Stimulated activated naive CD8-positive, alpha-beta T cell treated with anti-CD3 and anti-CD28 coated beads, Interleukin-15, Interleukin-2, amounts not matched to agents 100 ng/mL and 50 ng/mL, for 24 hours (primary cell): ENCODE measurements around the gene CRACDL.

Experiments used
- H3K27ac Mint-ChIP-seq: one replicate; pipeline ENCODE4 v1.8.0; 2021; ENCODE audit warnings: mild to moderate bottlenecking, mixed read lengths
- H3K27me3 Mint-ChIP-seq: one replicate; pipeline ENCODE4 v1.8.0; 2021; ENCODE audit warnings: mixed read lengths
- H3K36me3 Mint-ChIP-seq: one replicate; pipeline ENCODE4 v1.8.0; 2021; ENCODE audit warnings: low read depth, mixed read lengths
- H3K4me1 Mint-ChIP-seq: one replicate; pipeline ENCODE4 v1.8.0; 2021; ENCODE audit warnings: low read depth, mixed read lengths
- H3K4me3 Mint-ChIP-seq: one replicate; pipeline ENCODE4 v1.8.0; 2021; ENCODE audit warnings: mild to moderate bottlenecking, mixed read lengths
- H3K9me3 Mint-ChIP-seq: one replicate; pipeline ENCODE4 v1.8.0; 2021; ENCODE audit warnings: mixed read lengths

CRACDL gene

DNA sequence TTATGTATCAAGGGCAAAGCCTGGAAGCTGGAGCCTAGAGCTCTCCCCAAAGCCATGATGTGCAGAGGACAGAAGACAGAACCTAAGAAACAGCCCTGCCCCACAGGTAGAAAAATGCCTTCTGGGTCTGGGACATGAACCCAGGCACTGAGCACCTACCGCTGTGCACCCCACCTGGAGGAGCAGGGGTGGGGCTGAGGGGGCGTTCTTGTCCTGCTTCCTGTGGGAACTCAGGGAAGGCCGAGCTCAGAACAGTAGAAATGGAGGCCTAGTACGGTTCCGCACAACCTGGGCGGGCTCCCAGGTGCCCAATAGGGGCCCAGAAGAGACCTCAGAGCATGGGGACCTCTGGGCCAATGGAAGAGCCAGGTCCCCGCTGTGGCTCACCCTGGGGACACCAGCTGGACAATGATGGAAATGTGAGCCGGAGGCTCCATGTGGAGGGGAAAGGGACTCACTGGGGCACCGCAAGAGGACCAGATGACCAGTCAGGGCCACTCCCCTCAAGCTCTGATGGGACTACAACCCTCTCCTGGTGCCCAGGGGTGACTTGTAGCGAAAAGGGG lies 3.2 kb downstream of the CRACDL start:
- no peak overlapping the region for H3K4me3 Mint-ChIP-seq
- H3K36me3 Mint-ChIP-seq: no peaks in the 10 kb centered on the region
- H3K27me3 Mint-ChIP-seq: peaks cover 43% of the 10 kb centered on the region
- no peak overlapping the region for H3K27ac Mint-ChIP-seq
- peaks cover 12% of the 10 kb centered on the region for H3K4me1 Mint-ChIP-seq
- no peaks in the 10 kb centered on the region for H3K9me3 Mint-ChIP-seq

DNA sequence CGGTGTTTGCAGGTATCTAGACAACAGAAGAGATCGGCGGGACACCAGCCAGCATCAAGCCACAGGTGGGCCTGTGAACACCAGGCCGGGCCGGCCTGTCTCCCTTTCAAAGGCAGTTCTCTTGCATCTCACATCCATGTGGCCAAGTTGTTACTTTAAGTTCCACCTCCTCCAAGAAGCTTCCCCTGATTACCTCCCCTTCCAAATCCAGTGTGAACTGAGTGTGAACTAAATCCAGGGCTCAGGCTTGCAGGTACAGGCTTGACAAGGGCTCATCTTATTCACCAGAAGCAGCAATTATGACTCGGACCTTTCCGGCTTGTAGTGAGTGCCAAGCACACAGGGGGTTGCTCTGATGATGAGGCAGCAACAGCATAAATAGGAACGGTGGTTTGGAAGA lies 3.9 kb downstream of the CRACDL start:
- no peaks in the 10 kb centered on the region for H3K36me3 Mint-ChIP-seq
- H3K9me3 Mint-ChIP-seq: no peaks in the 10 kb centered on the region
- H3K4me3 Mint-ChIP-seq: no peak overlapping the region
- peaks cover 8% of the 10 kb centered on the region for H3K4me1 Mint-ChIP-seq
- peaks cover 40% of the 10 kb centered on the region for H3K27me3 Mint-ChIP-seq
- no peak overlapping the region for H3K27ac Mint-ChIP-seq

DNA sequence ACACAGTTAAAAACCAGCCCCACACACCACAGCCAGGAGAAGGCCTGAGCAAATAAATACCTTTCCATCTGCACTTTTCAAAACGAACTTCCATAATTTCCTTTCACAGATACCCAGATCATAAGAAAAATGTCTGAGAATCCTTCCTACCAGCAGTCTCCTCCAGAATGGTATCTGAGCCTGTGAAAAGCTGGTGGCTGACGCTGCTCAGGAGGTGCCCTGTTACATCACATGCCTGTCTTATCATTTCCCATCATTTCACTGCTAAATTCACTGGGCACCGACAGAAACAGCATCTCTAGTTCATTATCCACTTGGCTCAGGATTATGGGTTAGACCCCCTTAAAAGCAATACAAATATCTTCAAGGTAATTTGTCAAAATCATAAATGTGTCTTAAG lies 4.4 kb downstream of the CRACDL start:
- Mint-ChIP-seq H3K27me3 (peaks cover 37% of the 10 kb centered on the region), H3K4me3 (no peak overlapping the region)

DNA sequence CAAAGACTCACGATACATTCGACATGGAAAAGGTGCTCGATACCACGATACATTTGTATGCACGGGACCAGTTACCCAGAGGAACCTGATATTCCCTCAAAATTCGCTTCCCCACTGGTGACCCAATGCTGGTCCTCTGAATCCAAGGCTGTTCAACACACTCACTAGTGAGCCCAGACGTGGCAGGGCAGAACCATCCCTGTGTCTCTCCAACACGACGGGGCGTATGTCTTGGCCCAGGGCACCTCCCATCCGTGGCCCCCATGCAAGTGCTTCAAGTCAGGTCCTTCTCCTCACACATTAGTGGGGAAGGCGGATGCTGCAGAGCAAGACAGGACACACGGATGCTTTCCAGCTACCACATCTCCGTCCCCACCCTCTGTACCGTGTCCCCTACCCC lies 6.1 kb downstream of the CRACDL start:
- no peaks in the 10 kb centered on the region for H3K9me3 Mint-ChIP-seq
- H3K36me3 Mint-ChIP-seq: no peaks in the 10 kb centered on the region
- H3K27ac Mint-ChIP-seq: no peak overlapping the region
- no peaks in the 10 kb centered on the region for H3K4me1 Mint-ChIP-seq
- H3K4me3 Mint-ChIP-seq: no peak overlapping the region
- H3K27me3 Mint-ChIP-seq: peaks cover 29% of the 10 kb centered on the region

More for the DNA sequence above, 4.4 kb downstream of the CRACDL start:
- H3K36me3 Mint-ChIP-seq: no peaks in the 10 kb centered on the region
- H3K27ac Mint-ChIP-seq: no peak overlapping the region
- H3K9me3 Mint-ChIP-seq: no peaks in the 10 kb centered on the region
- peaks cover 6% of the 10 kb centered on the region for H3K4me1 Mint-ChIP-seq

DNA sequence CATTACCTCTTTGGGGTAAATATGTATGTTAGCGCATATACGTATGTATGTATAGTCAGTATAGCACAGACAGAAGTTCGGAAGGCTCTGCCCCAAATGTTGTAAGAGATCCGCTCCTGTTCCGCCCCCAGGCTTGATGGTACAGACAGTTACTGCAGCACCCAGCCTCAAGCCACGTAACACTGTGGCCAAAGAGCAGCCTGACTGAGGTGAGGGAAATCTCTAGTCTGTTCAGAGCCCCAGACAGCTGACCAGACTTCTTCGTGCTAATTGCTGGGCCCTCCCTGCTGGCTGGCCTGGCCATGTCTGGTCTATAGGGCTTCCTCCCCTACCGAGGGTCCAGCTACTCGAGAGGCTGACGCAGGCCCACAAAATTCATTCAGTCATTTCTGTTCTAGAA lies 7.8 kb downstream of the CRACDL start:
- H3K36me3 Mint-ChIP-seq: no peaks in the 10 kb centered on the region
- no peaks in the 10 kb centered on the region for H3K9me3 Mint-ChIP-seq
- peaks cover 13% of the 10 kb centered on the region for H3K27me3 Mint-ChIP-seq
- H3K4me3 Mint-ChIP-seq: no peak overlapping the region
- no peaks in the 10 kb centered on the region for H3K4me1 Mint-ChIP-seq
- no peak overlapping the region for H3K27ac Mint-ChIP-seq

DNA sequence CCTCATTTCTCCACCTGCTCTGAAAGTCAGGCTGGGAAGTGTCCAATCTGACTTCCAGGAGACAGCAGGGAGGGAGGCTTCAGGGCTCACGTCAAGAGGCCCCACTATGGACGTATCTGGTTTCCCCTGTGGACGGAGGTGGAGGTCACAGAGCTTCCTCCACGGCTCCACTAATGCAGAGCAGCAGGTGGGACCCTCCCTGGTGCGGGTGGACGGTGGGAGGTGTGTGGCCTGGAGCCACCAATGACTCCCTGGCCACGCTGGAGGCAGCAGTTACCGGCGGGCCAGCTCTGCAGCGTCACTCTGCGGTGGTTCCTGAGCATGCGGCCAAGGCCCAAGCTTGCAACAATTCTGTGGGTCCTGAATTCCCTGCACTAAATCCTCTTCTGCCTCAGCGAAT lies 9.0 kb downstream of the CRACDL start:
- Mint-ChIP-seq H3K36me3 (no peaks in the 10 kb centered on the region), H3K4me1 (no peaks in the 10 kb centered on the region), H3K9me3 (no peaks in the 10 kb centered on the region), H3K27me3 (peaks cover 9% of the 10 kb centered on the region), H3K27ac (no peak overlapping the region), H3K4me3 (no peak overlapping the region)

DNA sequence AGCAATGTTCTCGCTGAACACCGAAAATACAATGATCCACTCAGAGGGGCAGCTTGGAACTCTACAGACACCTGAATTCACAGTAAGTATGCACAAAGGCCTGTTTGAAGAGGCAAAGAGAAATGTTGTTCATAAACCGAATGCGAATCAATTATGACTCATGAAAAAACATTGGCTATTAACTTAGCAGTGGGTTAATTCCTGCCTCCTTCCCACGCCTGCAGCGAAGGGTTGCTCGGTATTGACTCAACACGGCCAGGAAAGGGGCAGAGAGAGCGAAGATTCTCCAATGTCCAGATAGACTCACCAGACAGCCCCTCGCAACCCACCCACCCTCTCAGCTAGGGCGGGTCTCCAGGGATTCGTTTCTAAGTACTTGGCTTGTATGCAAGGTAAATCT lies 9.4 kb downstream of the CRACDL start:
- Mint-ChIP-seq H3K4me3 (no peak overlapping the region), H3K9me3 (no peaks in the 10 kb centered on the region), H3K36me3 (no peaks in the 10 kb centered on the region), H3K27ac (no peak overlapping the region), H3K4me1 (no peaks in the 10 kb centered on the region), H3K27me3 (peaks cover 7% of the 10 kb centered on the region)

DNA sequence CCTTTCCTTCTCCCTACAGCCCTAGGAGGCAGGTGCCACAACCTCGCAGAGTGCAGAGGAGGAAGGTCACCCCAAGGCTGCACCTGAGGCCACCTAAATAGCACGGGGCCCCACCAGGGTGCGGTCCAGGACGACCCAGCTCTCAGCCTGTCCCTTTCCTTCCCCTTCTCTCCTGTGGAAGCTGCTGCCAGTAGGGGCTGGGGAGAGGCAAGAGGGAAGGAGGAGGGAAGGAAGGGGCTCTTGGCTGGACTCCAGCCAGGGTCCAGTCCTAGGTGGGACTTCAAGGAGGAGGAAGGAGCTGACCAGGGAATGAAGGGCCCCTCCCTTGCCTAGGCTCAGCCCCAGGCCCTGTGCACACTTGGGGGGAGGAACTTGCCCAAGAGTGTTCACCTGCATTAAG lies 11.1 kb downstream of the CRACDL start:
- Mint-ChIP-seq H3K27ac (no peak overlapping the region), H3K4me1 (no peaks in the 10 kb centered on the region), H3K27me3 (peaks cover 12% of the 10 kb centered on the region), H3K4me3 (no peak overlapping the region), H3K9me3 (no peaks in the 10 kb centered on the region), H3K36me3 (no peaks in the 10 kb centered on the region)

DNA sequence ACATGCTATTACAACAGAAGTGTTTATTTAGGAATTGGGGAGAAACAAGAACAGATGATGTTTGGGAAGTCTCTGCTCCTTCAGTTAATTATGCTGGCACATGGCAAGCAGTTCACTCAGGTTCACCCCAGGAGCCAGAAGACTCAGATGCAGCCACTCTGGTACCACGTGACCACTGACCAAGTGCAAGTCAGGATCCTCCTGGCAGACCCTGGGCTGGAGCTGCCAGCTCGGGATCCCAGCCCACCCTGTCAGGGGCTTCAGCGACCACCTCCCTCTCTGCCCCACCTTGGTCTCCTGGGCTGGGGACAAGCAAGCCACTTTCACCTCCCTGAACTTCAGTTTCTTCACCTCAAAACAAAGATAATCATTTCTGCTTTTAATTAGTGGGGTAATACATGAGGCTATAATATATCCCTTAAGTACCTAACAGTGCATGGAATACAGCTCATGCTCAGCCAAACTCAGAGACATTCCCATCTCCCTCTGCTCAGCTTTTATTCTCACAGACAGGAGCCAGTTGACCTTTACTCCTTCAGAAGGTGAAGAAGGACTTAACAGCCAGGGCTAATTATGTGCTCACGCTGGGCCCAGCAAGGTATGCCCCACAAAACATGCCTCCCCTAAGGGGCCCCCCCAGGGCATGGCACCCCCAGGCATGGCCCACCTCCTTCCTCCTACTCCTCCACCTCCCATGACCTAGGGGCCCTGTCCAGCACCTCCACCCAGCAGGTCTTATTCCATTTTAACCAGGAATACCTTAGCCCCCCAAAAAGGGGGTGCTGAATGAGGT lies 11.8 kb downstream of the CRACDL start:
- Mint-ChIP-seq H3K36me3 (no peaks in the 10 kb centered on the region), H3K4me1 (no peaks in the 10 kb centered on the region), H3K27ac (no peak overlapping the region), H3K9me3 (no peaks in the 10 kb centered on the region), H3K27me3 (peaks cover 12% of the 10 kb centered on the region), H3K4me3 (no peak overlapping the region)

DNA sequence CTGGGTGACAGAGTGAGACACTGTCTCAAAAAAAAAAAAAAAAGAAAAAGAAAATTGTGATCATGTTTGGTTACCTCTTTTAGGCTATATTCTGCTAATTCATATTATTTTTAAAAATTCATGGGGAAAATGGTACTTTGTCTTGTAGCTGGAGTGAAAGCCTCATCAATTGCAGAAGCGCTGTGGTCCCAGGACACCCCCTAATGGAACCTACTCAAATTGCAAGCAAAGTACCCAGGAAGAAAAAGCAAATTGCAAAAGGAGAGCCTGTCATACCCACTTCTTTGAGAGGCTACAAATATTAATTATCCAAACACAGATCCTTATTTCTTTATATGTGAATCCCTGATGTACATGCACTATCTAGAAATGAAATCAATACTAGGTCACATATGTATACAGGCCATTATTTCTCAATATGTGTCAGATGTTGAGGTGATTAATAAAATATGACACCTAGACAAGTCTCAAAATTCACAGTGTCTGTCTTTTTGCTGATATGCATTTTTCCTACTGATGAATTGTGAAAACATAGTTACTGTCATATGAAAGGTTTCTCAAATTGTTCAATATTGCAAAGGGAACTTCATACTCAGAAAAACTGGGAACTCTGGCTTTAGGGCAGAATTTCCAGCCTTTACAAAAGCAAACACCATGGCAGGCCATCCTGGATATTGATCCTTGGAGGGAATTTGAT lies 12.6 kb downstream of the CRACDL start:
- peaks cover 21% of the 10 kb centered on the region for H3K27me3 Mint-ChIP-seq
- H3K27ac Mint-ChIP-seq: no peak overlapping the region
- no peaks in the 10 kb centered on the region for H3K4me1 Mint-ChIP-seq
- H3K36me3 Mint-ChIP-seq: no peaks in the 10 kb centered on the region
- H3K9me3 Mint-ChIP-seq: no peaks in the 10 kb centered on the region
- H3K4me3 Mint-ChIP-seq: no peak overlapping the region

DNA sequence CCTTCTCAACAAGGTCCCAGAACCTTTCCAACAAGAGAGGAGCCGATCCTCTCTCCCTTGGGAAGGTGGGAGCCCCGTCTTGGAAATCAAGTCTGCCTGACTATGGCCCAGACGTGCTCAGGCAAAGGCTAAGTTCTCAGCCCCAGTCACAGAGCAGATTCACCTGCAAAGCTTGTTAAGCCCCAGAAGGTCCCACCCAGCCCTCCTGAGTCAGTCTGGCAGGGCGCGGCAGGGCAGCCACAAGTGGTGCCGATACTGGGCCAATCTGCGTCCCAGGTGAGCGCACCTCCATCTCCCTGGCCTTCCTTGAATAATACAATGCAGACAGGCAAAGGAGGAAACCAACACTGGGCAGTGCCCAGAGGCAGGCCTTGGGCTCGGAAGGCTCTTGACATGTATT lies 15.0 kb downstream of the CRACDL start:
- H3K27ac Mint-ChIP-seq: no peak overlapping the region
- peaks cover 21% of the 10 kb centered on the region for H3K27me3 Mint-ChIP-seq
- H3K4me1 Mint-ChIP-seq: no peaks in the 10 kb centered on the region
- no peaks in the 10 kb centered on the region for H3K9me3 Mint-ChIP-seq
- H3K36me3 Mint-ChIP-seq: no peaks in the 10 kb centered on the region
- no peak overlapping the region for H3K4me3 Mint-ChIP-seq

DNA sequence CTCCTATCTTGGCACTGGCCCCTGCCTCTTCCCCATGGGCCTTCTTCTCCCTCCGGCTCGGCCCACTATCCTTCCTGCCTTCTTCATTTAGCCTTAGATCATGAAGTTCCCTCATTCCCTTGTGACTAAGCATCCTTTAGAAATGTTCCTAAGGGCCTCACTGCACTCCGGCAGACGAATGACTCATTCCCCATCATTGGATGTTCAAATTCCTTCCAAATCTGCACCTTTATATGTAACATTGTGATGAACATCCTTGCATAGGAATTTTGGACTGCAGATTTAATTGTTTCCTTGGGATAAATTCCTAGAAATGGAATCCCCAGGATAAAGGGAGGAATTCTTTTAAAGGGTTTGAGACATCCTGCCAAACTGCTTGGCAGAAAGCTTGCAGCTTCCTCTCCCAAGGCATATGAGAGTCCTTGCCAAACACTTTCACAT lies 19.0 kb downstream of the CRACDL start:
- H3K27me3 Mint-ChIP-seq: peaks cover 34% of the 10 kb centered on the region
- H3K4me1 Mint-ChIP-seq: peaks cover 13% of the 10 kb centered on the region
- no peaks in the 10 kb centered on the region for H3K36me3 Mint-ChIP-seq
- H3K4me3 Mint-ChIP-seq: no peak overlapping the region
- no peak overlapping the region for H3K27ac Mint-ChIP-seq
- no peaks in the 10 kb centered on the region for H3K9me3 Mint-ChIP-seq

DNA sequence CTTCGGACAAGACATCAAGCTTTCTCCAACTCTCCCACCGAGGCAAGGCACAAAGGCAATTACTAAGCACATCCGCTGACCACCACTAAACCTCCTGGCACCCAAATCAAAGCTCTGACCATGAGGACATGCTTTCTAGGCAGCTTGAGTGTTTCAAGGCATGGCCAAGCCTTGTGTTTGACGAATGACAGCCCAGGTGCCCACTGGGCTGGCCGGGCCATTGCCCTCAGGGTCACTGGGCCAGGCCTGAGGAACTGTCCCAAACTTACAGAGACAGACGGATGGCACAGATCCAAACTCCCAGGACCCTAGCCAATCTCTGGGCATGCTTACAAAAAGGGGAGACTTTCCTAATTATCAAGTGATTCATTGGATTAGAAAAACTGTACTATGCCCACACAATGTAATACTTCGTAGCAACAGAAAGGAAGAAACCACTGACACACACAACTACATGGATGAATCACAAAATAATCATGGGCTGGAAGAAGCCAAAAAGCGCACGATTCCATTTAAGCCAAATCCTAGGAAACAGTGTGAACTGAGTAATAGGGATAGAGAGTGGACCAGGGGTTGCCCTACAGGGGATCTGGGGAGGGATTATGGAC lies 20.2 kb downstream of the CRACDL start:
- Mint-ChIP-seq H3K4me3 (no peak overlapping the region), H3K4me1 (peaks cover 23% of the 10 kb centered on the region), H3K9me3 (no peaks in the 10 kb centered on the region), H3K36me3 (no peaks in the 10 kb centered on the region), H3K27me3 (peaks cover 37% of the 10 kb centered on the region), H3K27ac (no peak overlapping the region)

DNA sequence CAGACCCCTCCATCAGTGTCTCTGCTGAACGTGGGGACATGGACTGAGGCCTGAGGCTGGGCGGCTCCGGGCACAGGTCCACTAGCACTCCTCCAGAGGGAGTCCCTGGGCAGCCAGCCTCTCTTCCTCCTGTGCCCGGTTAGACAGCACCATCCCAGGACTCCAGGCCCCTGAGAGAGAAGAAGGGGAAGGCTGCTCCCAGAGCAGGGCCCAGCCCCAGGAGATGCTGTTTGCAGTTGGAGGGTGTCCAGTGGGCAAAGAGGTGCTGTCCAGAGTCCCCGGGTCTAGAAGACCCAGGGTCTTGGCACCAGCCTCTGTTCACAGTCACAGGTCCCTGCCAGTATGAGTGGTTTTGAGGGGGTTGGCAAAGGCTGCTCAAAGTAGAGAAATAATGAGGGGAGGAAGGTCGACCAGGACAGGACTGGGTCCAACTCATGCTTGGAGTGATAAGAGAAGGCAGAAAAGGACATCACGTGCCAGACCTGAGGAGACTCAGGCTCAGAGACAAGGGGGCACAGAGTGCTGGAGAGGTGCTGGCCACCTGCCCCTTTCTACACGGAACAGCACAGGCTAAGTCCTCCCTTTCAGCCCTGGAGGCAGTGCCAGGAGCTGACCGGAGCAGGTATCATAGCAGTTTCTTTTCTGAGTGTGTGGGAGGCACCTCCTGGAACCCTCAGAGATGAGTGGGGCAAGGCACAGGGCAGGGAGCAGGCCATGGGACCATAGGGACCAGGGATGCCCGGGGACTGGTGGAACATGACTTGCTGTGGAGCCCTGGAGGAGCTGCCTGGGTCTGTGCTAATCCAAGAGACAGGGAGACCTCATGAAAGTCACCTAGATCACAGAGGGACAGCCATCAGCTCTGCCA lies 21.1 kb downstream of the CRACDL start:
- Mint-ChIP-seq H3K4me3 (no peak overlapping the region), H3K27ac (no peak overlapping the region), H3K36me3 (no peaks in the 10 kb centered on the region), H3K27me3 (peaks cover 29% of the 10 kb centered on the region), H3K4me1 (peaks cover 24% of the 10 kb centered on the region), H3K9me3 (no peaks in the 10 kb centered on the region)
